ENCODE results near the gene PDXK. TPM values are rescaled to one million over a fixed set of nuclear protein-coding genes. Genes with fewer than 3 reads are reported as not detected.

PDXK gene
- total RNA-seq, 1 experiment from 2014 or later, result 214 TPM

DNA sequence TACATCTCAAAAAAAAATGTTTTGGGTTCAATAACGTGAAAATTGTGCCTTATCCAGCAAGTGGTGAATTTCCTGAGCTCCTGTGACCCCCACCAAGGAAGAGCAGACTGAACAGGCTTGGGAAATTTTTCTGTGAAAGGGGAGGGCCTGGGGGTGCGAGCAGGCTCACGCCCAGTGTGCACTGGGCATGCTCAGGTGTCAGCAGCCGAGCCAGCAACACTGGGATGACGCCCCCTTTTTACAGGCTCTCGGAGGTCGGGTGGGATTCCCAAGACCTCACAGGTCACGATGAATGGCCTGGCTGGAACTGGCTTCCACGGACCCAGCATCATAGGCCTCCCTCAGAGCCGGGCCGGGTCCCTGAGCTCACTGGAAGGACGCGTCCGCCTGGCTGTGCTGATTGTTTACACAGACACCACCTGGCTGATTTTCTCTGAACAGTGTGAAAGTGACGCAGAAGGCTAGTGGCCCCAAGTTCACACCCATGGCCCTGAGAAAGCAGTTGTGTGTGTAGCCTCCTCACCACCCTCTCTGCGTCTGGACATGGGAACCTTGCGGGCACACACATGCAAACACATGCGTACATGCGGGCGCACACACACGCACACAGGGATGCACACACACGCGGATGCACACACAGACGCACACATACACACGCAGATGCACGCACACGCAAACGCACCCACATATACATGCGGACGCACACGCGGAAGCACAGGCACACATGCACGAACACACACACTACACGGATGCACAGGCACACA lies 48.0 kb downstream of the PDXK start:
- BruUV-seq (replicated peaks), result no TSS peak
- peaks cover 56% of the 10 kb centered on the region for H3K36me3 Mint-ChIP-seq (ENCODE audit: insufficient read depth, unreplicated experiment)
- H3K9me3 Mint-ChIP-seq (ENCODE audit: low read depth, unreplicated experiment), result no peaks in the 10 kb centered on the region
- CTCF ChIA-PET, result no interaction called here
- intact Hi-C loops (cut with micrococcal nuclease; ENCODE audit: unreplicated experiment), result no loop called here
- peak overlapping the region; percentile 99 for H3K27ac Mint-ChIP-seq (ENCODE audit: unreplicated experiment)
- TF ChIP-seq, protein P1, sequence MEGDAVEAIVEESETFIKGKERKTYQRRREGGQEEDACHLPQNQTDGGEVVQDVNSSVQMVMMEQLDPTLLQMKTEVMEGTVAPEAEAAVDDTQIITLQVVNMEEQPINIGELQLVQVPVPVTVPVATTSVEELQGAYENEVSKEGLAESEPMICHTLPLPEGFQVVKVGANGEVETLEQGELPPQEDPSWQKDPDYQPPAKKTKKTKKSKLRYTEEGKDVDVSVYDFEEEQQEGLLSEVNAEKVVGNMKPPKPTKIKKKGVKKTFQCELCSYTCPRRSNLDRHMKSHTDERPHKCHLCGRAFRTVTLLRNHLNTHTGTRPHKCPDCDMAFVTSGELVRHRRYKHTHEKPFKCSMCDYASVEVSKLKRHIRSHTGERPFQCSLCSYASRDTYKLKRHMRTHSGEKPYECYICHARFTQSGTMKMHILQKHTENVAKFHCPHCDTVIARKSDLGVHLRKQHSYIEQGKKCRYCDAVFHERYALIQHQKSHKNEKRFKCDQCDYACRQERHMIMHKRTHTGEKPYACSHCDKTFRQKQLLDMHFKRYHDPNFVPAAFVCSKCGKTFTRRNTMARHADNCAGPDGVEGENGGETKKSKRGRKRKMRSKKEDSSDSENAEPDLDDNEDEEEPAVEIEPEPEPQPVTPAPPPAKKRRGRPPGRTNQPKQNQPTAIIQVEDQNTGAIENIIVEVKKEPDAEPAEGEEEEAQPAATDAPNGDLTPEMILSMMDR (IDR thresholded peaks at IDR 0.05; ENCODE audit: unreplicated experiment), result no peak
- DNase-seq, result no peak
- H3K4me3 Mint-ChIP-seq (ENCODE audit: low read depth, unreplicated experiment), result no peak overlapping the region
- H3K4me1 Mint-ChIP-seq (ENCODE audit: low read depth, unreplicated experiment), result peaks cover 19% of the 10 kb centered on the region
- H3K27me3 Mint-ChIP-seq (ENCODE audit: unreplicated experiment), result no peaks in the 10 kb centered on the region

DNA sequence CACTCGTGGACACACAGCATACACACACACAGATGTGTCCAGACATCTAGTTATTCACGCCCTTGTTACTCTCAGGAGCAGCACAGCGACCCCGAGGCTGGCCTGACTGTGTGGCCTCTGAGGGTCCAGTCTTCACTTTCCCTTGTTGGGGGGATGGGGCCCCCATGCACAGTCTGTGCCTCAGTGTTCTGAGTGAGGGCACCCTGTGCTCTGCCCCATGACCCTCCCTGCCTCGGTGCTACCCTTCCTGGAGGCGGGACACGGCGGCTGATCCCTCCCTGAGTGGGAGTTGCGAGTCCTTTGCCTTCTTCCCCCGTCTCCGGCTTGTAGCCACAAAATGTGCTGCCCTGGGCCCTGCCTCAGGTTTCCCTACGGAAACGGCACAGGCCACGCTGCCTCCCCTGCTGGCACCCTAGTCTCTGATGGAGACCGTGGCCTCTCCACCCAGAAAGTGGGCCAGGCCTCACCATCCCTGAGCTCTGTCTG lies 48.6 kb downstream of the PDXK start:
- no TSS peak for BruUV-seq (replicated peaks)
- Mint-ChIP-seq H3K27ac (ENCODE audit: unreplicated experiment) (peak overlapping the region; percentile 99), H3K27me3 (ENCODE audit: unreplicated experiment) (no peaks in the 10 kb centered on the region), H3K4me1 (ENCODE audit: low read depth, unreplicated experiment) (peaks cover 19% of the 10 kb centered on the region), H3K36me3 (ENCODE audit: insufficient read depth, unreplicated experiment) (peaks cover 60% of the 10 kb centered on the region), H3K4me3 (ENCODE audit: low read depth, unreplicated experiment) (peak overlapping the region; percentile 54), H3K9me3 (ENCODE audit: low read depth, unreplicated experiment) (no peaks in the 10 kb centered on the region)
- intact Hi-C loops (cut with micrococcal nuclease; ENCODE audit: unreplicated experiment), result no loop called here
- TF ChIP-seq, protein P1 (IDR thresholded peaks at IDR 0.05; ENCODE audit: unreplicated experiment), result no peak
- CTCF ChIA-PET, result no interaction called here
- no peak for DNase-seq

DNA sequence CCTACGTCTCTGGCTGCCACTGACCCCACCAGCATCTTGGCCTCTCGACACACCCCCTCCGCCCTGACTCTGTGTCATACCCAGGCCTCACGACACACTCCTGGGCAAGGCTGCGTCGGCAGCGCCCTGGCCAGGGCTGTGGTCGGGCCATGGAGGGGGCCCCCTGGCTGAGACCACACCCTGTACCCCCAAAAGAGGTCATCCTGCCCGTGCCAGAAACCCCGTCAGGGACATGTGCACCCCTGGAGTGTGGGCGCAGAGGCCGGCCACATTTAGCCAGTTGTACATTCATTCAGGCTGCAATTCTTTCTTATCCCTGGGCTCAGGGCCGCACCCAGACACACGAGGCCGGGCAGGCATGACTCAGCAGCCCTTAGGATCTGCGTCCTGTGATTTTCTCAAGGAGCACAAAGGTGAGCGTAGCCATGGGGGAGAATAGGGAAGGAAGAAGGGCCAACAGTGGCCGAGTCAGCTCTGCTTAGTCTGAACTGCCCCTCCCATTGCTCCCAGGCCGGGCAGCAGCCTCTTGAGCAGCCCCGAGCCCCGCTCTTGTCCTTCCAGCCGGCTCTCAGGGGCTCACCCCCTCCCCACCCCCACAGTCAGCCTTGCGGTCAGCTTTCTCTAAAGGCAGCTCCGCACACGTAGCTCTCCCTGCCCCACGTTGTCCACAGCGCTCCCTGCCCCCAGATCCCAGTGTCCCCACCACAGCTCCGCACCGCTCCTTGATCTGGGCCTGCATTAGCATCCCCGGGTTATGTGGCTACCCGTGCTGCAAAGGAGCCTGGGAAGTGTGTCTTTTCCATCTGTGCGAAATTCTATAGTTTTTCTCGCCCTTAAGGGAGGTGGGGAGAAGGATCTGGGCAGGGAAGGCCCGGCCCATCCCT lies 49.3 kb downstream of the PDXK start:
- Mint-ChIP-seq H3K4me3 (ENCODE audit: low read depth, unreplicated experiment) (peak overlapping the region; percentile 54), H3K4me1 (ENCODE audit: low read depth, unreplicated experiment) (peaks cover 19% of the 10 kb centered on the region), H3K27me3 (ENCODE audit: unreplicated experiment) (no peaks in the 10 kb centered on the region), H3K9me3 (ENCODE audit: low read depth, unreplicated experiment) (no peaks in the 10 kb centered on the region), H3K27ac (ENCODE audit: unreplicated experiment) (peak overlapping the region; percentile 99), H3K36me3 (ENCODE audit: insufficient read depth, unreplicated experiment) (peaks cover 58% of the 10 kb centered on the region)
- DNase-seq, result peak; percentile 74
- CTCF ChIA-PET, result interaction anchor here (0.6 kb wide), 1 partner anchor 9 kb away, joined by 4 read pairs; no protein-coding TSS in a partner anchor
- TF ChIP-seq, protein P1 (IDR thresholded peaks at IDR 0.05; ENCODE audit: unreplicated experiment), result no peak
- intact Hi-C loops (cut with micrococcal nuclease; ENCODE audit: unreplicated experiment), result no loop called here
- BruUV-seq (replicated peaks), result no TSS peak

DNA sequence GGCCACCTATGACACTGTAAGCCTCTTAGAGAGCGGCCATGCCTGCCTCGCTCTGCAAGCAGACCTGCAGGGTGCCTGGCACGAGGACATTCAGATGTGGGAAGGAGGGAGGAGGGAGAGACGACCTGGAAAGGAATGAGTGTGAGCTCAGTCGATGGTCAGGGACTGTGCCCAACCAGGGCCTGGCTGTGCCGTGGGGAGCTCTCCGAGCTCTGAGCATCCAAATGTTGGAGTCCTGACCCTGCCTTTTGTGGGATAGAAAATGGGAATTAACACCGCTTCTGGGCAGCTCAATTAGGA lies 49.9 kb downstream of the PDXK start:
- no TSS peak for BruUV-seq (replicated peaks)
- intact Hi-C loops (cut with micrococcal nuclease; ENCODE audit: unreplicated experiment), result no loop called here

More for the DNA sequence above, 49.9 kb downstream of the PDXK start:
- peaks cover 19% of the 10 kb centered on the region for H3K4me1 Mint-ChIP-seq (ENCODE audit: low read depth, unreplicated experiment)
- no peak for DNase-seq
- no peaks in the 10 kb centered on the region for H3K27me3 Mint-ChIP-seq (ENCODE audit: unreplicated experiment)
- H3K9me3 Mint-ChIP-seq (ENCODE audit: low read depth, unreplicated experiment), result no peaks in the 10 kb centered on the region
- H3K36me3 Mint-ChIP-seq (ENCODE audit: insufficient read depth, unreplicated experiment), result peaks cover 58% of the 10 kb centered on the region
- peak overlapping the region; percentile 99 for H3K27ac Mint-ChIP-seq (ENCODE audit: unreplicated experiment)
- TF ChIP-seq, protein P1 (IDR thresholded peaks at IDR 0.05; ENCODE audit: unreplicated experiment), result no peak
- CTCF ChIA-PET, result interaction anchor here (0.6 kb wide), 1 partner anchor 10 kb away, joined by 4 read pairs; no protein-coding TSS in a partner anchor
- H3K4me3 Mint-ChIP-seq (ENCODE audit: low read depth, unreplicated experiment), result peak overlapping the region; percentile 54

Data from Calu3 (cell line).